ENCODE measurements around the gene PRSS21. TPM values are rescaled to one million over a fixed set of nuclear protein-coding genes. Genes with fewer than 3 reads are reported as not detected.

PRSS21 gene
- total RNA-seq, 1 donor, result not detected

DNA sequence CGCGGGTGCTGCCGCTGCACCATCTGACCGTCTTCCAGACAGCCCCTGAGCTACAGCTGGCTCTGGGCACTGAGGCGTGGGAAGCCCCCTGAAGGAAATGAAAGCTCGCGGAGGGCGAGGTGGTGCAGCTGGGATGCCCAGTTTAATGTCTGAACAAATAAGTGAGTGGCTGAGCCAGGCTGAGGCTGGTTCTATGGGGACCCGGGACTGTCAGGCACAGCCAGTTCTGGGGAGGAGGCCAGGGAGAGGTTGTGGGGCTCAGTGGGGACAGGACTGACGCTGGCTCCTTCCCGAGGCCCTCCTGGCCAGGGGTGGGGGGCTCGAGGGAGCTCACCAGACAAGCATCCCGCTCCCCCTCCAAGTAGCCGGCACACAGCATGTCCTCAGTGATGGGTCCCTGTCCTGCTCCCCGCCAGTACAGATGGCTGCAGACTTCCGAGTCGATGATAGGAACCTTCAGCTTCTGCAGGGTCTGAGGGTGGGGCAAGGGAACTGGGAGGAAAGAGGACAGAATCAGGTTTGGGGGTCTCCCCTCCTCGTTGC lies 36.6 kb downstream of the PRSS21 start:
- no peaks in the 10 kb centered on the region for H3K9me3 ChIP-seq (ENCODE audit: low read depth, low read length)
- H3K4me1 ChIP-seq (ENCODE audit: insufficient read depth, low read length), result no peaks in the 10 kb centered on the region
- peaks cover 9% of the 10 kb centered on the region for H3K27me3 ChIP-seq (ENCODE audit: insufficient read depth, low read length)

GRCh38 chr16:2854700-2855309 lies 37.8 kb downstream of the PRSS21 start:
- no peak overlapping the region for H3K4me3 ChIP-seq (ENCODE audit: low read length)
- no peaks in the 10 kb centered on the region for H3K9me3 ChIP-seq (ENCODE audit: low read depth, low read length)
- H3K4me1 ChIP-seq (ENCODE audit: insufficient read depth, low read length), result no peaks in the 10 kb centered on the region
- peaks cover 13% of the 10 kb centered on the region for H3K27me3 ChIP-seq (ENCODE audit: insufficient read depth, low read length)

More for the DNA sequence above, 36.6 kb downstream of the PRSS21 start:
- no peak overlapping the region for H3K4me3 ChIP-seq (ENCODE audit: low read length)

GRCh38 chr16:2855536-2855935 lies 38.5 kb downstream of the PRSS21 start:
- Histone ChIP-seq H3K4me3 (ENCODE audit: low read length) (no peak overlapping the region), H3K9me3 (ENCODE audit: low read depth, low read length) (no peaks in the 10 kb centered on the region), H3K27me3 (ENCODE audit: insufficient read depth, low read length) (peaks cover 13% of the 10 kb centered on the region), H3K4me1 (ENCODE audit: insufficient read depth, low read length) (no peaks in the 10 kb centered on the region)

- Histone ChIP-seq H3K27me3 (ENCODE audit: insufficient read depth, low read length) (peaks cover 13% of the 10 kb centered on the region), H3K4me1 (ENCODE audit: insufficient read depth, low read length) (no peaks in the 10 kb centered on the region), H3K4me3 (ENCODE audit: low read length) (no peak overlapping the region), H3K9me3 (ENCODE audit: low read depth, low read length) (no peaks in the 10 kb centered on the region)
Measured at GRCh38 chr16:2856061-2856670, 39.1 kb downstream of the PRSS21 start.

DNA sequence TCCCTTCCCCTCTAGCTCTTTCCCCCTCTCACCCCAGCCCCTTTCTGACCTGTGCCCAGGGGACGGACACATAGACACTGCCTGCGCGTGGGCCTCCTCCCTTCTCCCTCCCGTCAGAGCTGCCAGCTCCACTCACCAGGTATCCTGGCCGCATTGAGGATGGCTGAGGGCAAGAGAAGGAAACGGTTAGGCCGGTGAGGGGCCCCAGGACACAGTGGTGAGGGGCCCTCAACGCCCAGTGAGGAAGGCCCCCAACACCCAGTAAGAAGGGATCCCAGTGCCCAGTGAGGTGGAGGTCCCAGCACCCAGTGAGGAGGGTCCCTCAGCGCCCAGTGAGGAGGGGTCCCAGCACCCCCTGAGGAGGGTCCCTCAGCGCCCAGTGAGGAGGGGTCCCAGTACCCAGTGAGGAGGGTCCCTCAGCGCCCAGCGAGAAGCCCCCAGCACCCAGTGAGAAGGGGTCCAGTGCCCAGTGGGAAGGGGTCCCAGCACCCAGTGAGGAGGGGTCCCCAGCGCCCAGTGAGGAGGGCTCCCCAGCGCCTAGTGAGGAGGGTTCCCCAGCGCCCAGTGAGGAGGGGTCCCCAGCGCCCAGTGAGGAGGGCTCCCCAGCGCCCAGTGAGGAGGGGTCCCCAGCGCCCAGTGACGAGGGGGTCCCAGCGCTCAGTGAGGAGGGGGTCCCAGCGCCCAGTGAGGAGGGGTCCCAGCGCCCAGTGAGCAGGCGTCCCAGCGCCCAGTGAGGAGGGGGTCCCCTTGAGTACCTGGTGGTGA lies 39.8 kb downstream of the PRSS21 start:
- H3K27me3 ChIP-seq (ENCODE audit: insufficient read depth, low read length), result peaks cover 13% of the 10 kb centered on the region

DNA sequence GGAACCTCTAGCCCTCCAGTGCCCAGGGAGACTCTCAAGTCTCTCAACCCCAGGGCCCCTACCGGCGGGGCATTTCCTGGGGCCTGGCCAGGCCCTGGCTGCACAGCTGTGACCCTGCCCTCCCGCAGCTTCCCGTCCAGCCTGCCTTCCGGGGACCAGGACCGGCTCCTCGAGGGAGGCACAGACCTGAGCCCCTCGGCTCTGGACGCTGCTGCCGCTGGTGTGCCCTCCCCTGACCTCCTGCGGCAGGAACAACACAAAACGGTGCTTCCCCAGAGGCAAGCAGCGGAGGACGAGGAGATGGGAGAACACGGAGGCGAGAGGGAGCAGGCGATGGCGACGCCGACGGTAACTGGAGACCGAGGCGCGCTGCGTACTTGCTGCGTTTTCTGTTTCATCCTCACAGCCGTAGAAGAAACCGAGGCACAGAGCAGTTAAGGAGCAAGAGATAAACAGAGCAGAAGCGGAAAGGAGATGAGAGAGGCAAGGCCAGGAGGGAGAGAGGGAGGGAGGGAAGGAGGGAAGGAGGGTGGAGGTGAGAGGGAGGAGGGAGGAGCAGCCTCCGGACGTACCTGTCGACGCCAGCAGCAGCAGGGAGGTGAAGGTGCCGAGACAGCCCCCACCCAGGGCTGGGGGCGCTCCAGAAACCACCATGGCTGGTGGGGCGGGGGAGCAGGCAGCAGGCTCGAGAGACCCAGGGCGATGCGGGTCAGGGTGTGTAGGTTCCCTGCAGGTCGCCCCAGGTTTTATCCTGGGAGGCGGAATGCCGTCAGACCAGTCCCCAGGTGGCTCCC lies 40.6 kb downstream of the PRSS21 start, which contains the start of gene PRSS22:
Gene PRSS22 (minus strand): TSS at position 720 of the 794 bp plus-strand sequence. CDS start 66 bp downstream, at position 654.
- H3K27me3 ChIP-seq (ENCODE audit: insufficient read depth, low read length), result peaks cover 13% of the 10 kb centered on the region
- H3K4me3 ChIP-seq (ENCODE audit: low read length), result no peak within 1 kb of the TSS
- no peaks in the 10 kb centered on the region for H3K9me3 ChIP-seq (ENCODE audit: low read depth, low read length)
- H3K4me1 ChIP-seq (ENCODE audit: insufficient read depth, low read length), result no peaks in the 10 kb centered on the region

More for the DNA sequence above, 39.8 kb downstream of the PRSS21 start:
- Histone ChIP-seq H3K4me3 (ENCODE audit: low read length) (no peak overlapping the region), H3K4me1 (ENCODE audit: insufficient read depth, low read length) (no peaks in the 10 kb centered on the region), H3K9me3 (ENCODE audit: low read depth, low read length) (no peaks in the 10 kb centered on the region)

GRCh38 chr16:2858245-2859025 lies 41.4 kb downstream of the PRSS21 start:
- no peak overlapping the region for H3K4me3 ChIP-seq (ENCODE audit: low read length)
- H3K9me3 ChIP-seq (ENCODE audit: low read depth, low read length), result no peaks in the 10 kb centered on the region
- peaks cover 13% of the 10 kb centered on the region for H3K27me3 ChIP-seq (ENCODE audit: insufficient read depth, low read length)

GRCh38 chr16:2859686-2860265 lies 42.7 kb downstream of the PRSS21 start:
- H3K9me3 ChIP-seq (ENCODE audit: low read depth, low read length), result no peaks in the 10 kb centered on the region
- peaks cover 13% of the 10 kb centered on the region for H3K27me3 ChIP-seq (ENCODE audit: insufficient read depth, low read length)
- H3K4me1 ChIP-seq (ENCODE audit: insufficient read depth, low read length), result no peaks in the 10 kb centered on the region
- H3K4me3 ChIP-seq (ENCODE audit: low read length), result no peak overlapping the region

More at GRCh38 chr16:2858245-2859025, 41.4 kb downstream of the PRSS21 start:
- H3K4me1 ChIP-seq (ENCODE audit: insufficient read depth, low read length), result no peaks in the 10 kb centered on the region

GRCh38 chr16:2860826-2861567 lies 44.0 kb downstream of the PRSS21 start:
- H3K27me3 ChIP-seq (ENCODE audit: insufficient read depth, low read length), result peaks cover 13% of the 10 kb centered on the region
- no peaks in the 10 kb centered on the region for H3K9me3 ChIP-seq (ENCODE audit: low read depth, low read length)
- H3K4me1 ChIP-seq (ENCODE audit: insufficient read depth, low read length), result no peaks in the 10 kb centered on the region
- no peak overlapping the region for H3K4me3 ChIP-seq (ENCODE audit: low read length)

DNA sequence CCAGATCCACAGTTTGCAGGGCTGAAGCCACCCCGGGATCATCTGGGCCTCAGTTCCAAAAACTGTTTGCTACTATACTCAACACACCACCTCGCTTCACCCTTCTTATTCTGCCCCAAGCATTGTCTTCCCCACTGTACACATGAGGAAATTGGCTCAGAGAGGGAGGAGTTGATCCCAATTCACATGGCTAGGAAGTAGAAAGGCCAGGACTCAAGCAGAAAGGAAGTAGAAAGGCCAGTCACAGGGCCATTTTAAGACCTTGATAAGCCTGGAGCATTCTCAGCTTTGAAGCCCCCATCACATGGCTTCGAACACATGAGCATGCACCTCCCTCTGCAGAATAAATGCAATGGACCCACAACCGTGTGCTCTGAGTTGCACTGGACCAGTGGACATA lies 48.6 kb downstream of the PRSS21 start:
- peaks cover 13% of the 10 kb centered on the region for H3K4me1 ChIP-seq (ENCODE audit: insufficient read depth, low read length)
- H3K27me3 ChIP-seq (ENCODE audit: insufficient read depth, low read length), result no peaks in the 10 kb centered on the region
- no peaks in the 10 kb centered on the region for H3K9me3 ChIP-seq (ENCODE audit: low read depth, low read length)
- H3K4me3 ChIP-seq (ENCODE audit: low read length), result no peak overlapping the region

GRCh38 chr16:2866431-2866830 lies 49.4 kb downstream of the PRSS21 start:
- Histone ChIP-seq H3K9me3 (ENCODE audit: low read depth, low read length) (no peaks in the 10 kb centered on the region), H3K4me1 (ENCODE audit: insufficient read depth, low read length) (peaks cover 13% of the 10 kb centered on the region), H3K27me3 (ENCODE audit: insufficient read depth, low read length) (no peaks in the 10 kb centered on the region), H3K4me3 (ENCODE audit: low read length) (no peak overlapping the region)

DNA sequence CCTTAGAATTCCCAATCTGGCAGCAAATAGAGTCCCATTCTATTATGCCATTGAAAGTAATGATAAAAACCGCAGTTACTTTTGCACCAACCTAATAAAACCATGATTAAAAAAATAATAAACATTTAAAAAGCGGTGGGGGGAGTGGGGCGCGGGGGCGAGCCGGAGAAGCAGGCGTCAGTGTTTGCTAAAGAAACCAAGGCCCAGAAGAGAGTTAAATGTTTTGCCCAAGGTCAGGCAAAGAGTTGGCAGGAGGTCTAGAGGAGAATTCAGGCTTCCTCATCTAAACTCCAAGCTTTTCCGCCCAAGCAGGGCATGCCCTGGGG lies 50.6 kb downstream of the PRSS21 start:
- Histone ChIP-seq H3K9me3 (ENCODE audit: low read depth, low read length) (no peaks in the 10 kb centered on the region), H3K4me1 (ENCODE audit: insufficient read depth, low read length) (peaks cover 13% of the 10 kb centered on the region), H3K27me3 (ENCODE audit: insufficient read depth, low read length) (no peaks in the 10 kb centered on the region), H3K4me3 (ENCODE audit: low read length) (peak overlapping the region; percentile 52)

- Histone ChIP-seq H3K9me3 (ENCODE audit: low read depth, low read length) (no peaks in the 10 kb centered on the region), H3K4me1 (ENCODE audit: insufficient read depth, low read length) (peaks cover 13% of the 10 kb centered on the region), H3K4me3 (ENCODE audit: low read length) (peak overlapping the region; percentile 52), H3K27me3 (ENCODE audit: insufficient read depth, low read length) (no peaks in the 10 kb centered on the region)
Measured at GRCh38 chr16:2867987-2868789, 51.2 kb downstream of the PRSS21 start.
